PC-9 (cell line): Measurements from ENCODE around the gene FOXK1. TPM values are rescaled to one million over a fixed set of nuclear protein-coding genes. Genes with fewer than 3 reads are reported as not detected.

Experiments used
- BruUV-seq: library from RNA; stranded (reverse); fragments of 400-500 nt; replicated peaks from 2 replicates; lab custom pipeline; 2021; lab: Mats Ljungman, UMichigan
- CTCF ChIA-PET: fragments of 300-600 bp; sonication (Branson Sonifier 250); formaldehyde crosslinking; loops from one replicate; lab custom pipeline; 2022; ENCODE audit warnings: antibody characterized with exemption; lab: Charles Lee
- POLR2A ChIA-PET: fragments of 300-600 bp; sonication (Branson Sonifier 250); formaldehyde crosslinking; loops from one replicate; lab custom pipeline; 2022; ENCODE audit warnings: antibody characterized with exemption; ENCODE audit not compliant: unreplicated experiment; lab: Charles Lee
- DNase-seq, 2 experiments: peaks; one replicate each; pipeline versions ENCODE4 v3.0.0 to v3.0.0-alpha.2; 2015 to 2022; ENCODE audit warnings: mixed read lengths in 1 of 2
- H2AFZ ChIP-seq: fragments of 200-600 bp; sonication (generic); 2 replicates; pipeline ENCODE4 v1.8.1; 2017; ENCODE audit warnings: antibody characterized with exemption
- H3F3A ChIP-seq: fragments of 200-600 bp; sonication (generic); 2 replicates; pipeline ENCODE4 v1.8.1; 2017; ENCODE audit warnings: antibody characterized with exemption, mild to moderate bottlenecking, low read depth; ENCODE audit not compliant: insufficient read depth
- H3K27ac ChIP-seq: fragments of 200-600 bp; sonication (generic); 2 replicates; pipeline ENCODE4 v1.6.1; 2016; ENCODE audit warnings: mixed run types
- H3K27me3 ChIP-seq: fragments of 200-600 bp; sonication (generic); 2 replicates; pipeline ENCODE4 v1.6.1; 2016; ENCODE audit warnings: low read depth, mixed run types; ENCODE audit not compliant: insufficient read depth
- H3K36me3 ChIP-seq: fragments of 200-600 bp; sonication (generic); 2 replicates; pipeline ENCODE4 v1.6.1; 2016; ENCODE audit warnings: low read depth, mixed run types
- H3K4me1 ChIP-seq: fragments of 200-600 bp; sonication (generic); replicated peaks from 2 replicates; pipeline ENCODE4 v1.6.1; 2016; ENCODE audit warnings: mixed run types; ENCODE audit not compliant: insufficient read depth
- H3K4me2 ChIP-seq: fragments of 200-600 bp; sonication (generic); 2 replicates; pipeline ENCODE4 v1.6.1; 2017; ENCODE audit warnings: mixed run types
- H3K4me3 ChIP-seq: fragments of 200-600 bp; sonication (generic); 2 replicates; pipeline ENCODE4 v1.6.1; 2016; ENCODE audit warnings: mixed run types
- H3K79me2 ChIP-seq: fragments of 200-600 bp; sonication (generic); 2 replicates; pipeline ENCODE4 v1.6.1; 2017; ENCODE audit warnings: low read depth, mixed run types
- H3K9me2 ChIP-seq: fragments of 200-600 bp; sonication (generic); 2 replicates; pipeline ENCODE4 v1.8.1; 2017; ENCODE audit warnings: mild to moderate bottlenecking; ENCODE audit not compliant: insufficient read depth
- H3K9me3 ChIP-seq: fragments of 200-600 bp; sonication (generic); 2 replicates; pipeline ENCODE4 v1.8.1; 2016; ENCODE audit warnings: low read depth; ENCODE audit not compliant: insufficient read depth
- H4K20me1 ChIP-seq: fragments of 200-600 bp; sonication (generic); 2 replicates; pipeline ENCODE4 v1.8.1; 2017; ENCODE audit not compliant: insufficient read depth
- CTCF ChIP-seq: fragments of 200-600 bp; sonication (generic); conservative IDR thresholded peaks from 2 replicates; pipeline ENCODE4 v1.6.1; 2017; ENCODE audit warnings: mixed run types, antibody characterized with exemption, mild to moderate bottlenecking, moderate library complexity
- EZH2 ChIP-seq: fragments of 200-600 bp; sonication (generic); IDR thresholded peaks from 2 replicates; pipeline ENCODE4 v1.8.0; 2017; ENCODE audit warnings: antibody characterized with exemption, low read depth
- intact Hi-C: fragments of 100-400 bp; cut with micrococcal nuclease; formaldehyde crosslinking; loops from one replicate; pipeline ENCODE4 v1.10.0; 2022; ENCODE audit not compliant: unreplicated experiment
- total RNA-seq: library from RNA; stranded (reverse); gene quantifications from 2 replicates; pipeline ENCODE4 v1.2.3, GENCODE V29; 2021

The FOXK1 gene
- total RNA-seq, 1 experiment from 2014 or later = 68.1 TPM

GRCh38 chr7:4762121-4763055 lies 80.3 kb downstream of the FOXK1 start:
- no peak overlapping the region for H2AFZ ChIP-seq
- H3K27me3 ChIP-seq = no peaks in the 10 kb centered on the region
- H3K4me2 ChIP-seq = no peak overlapping the region
- no peak overlapping the region for H3K27ac ChIP-seq
- H3K9me3 ChIP-seq = no peaks in the 10 kb centered on the region
- TF ChIP-seq CTCF = no peak
- TF ChIP-seq EZH2 = no peak
- BruUV-seq = no TSS peak
- CTCF ChIA-PET = no interaction called here
- H3K4me3 ChIP-seq = no peak overlapping the region
- H3F3A ChIP-seq = no peaks in the 10 kb centered on the region
- no peak for DNase-seq
- no peaks in the 10 kb centered on the region for H3K4me1 ChIP-seq
- no peaks in the 10 kb centered on the region for H3K9me2 ChIP-seq
- POLR2A ChIA-PET = interaction anchor here (0.6 kb wide), 1 partner anchor 135 kb away, joined by 3 read pairs; no protein-coding TSS in a partner anchor
- H4K20me1 ChIP-seq = peaks cover 8% of the 10 kb centered on the region; the same call in 1 of the 2 replicates
- H3K79me2 ChIP-seq = no peaks in the 10 kb centered on the region
- intact Hi-C loops = no loop called here
- no peaks in the 10 kb centered on the region; the same call in none of the 2 replicates for H3K36me3 ChIP-seq

GRCh38 chr7:4763091-4763793 lies 81.1 kb downstream of the FOXK1 start:
- Histone ChIP-seq H3K27me3 (no peaks in the 10 kb centered on the region), H3K27ac (no peak overlapping the region), H2AFZ (no peak overlapping the region), H3K36me3 (no peaks in the 10 kb centered on the region; the same call in none of the 2 replicates), H3K4me1 (no peaks in the 10 kb centered on the region), H3K9me3 (no peaks in the 10 kb centered on the region), H4K20me1 (peaks cover 8% of the 10 kb centered on the region), H3F3A (no peaks in the 10 kb centered on the region), H3K9me2 (no peaks in the 10 kb centered on the region), H3K4me3 (no peak overlapping the region), H3K79me2 (no peaks in the 10 kb centered on the region), H3K4me2 (no peak overlapping the region)
- TF ChIP-seq CTCF = no peak
- TF ChIP-seq EZH2 = no peak
- BruUV-seq = no TSS peak
- DNase-seq = no peak
- intact Hi-C loops = no loop called here
- ChIA-PET CTCF (no interaction called here), POLR2A (interaction anchor here (0.6 kb wide), 1 partner anchor 67 kb away, joined by 11 read pairs; no protein-coding TSS in a partner anchor)

GRCh38 chr7:4763794-4764185 lies 81.7 kb downstream of the FOXK1 start:
- Histone ChIP-seq H3K4me1 (no peaks in the 10 kb centered on the region), H3K9me3 (no peaks in the 10 kb centered on the region), H3K4me2 (no peak overlapping the region), H2AFZ (no peak overlapping the region), H3K79me2 (no peaks in the 10 kb centered on the region), H3K36me3 (no peaks in the 10 kb centered on the region; the same call in none of the 2 replicates), H3K9me2 (no peaks in the 10 kb centered on the region), H4K20me1 (peaks cover 8% of the 10 kb centered on the region), H3K4me3 (no peak overlapping the region), H3K27me3 (no peaks in the 10 kb centered on the region), H3K27ac (no peak overlapping the region), H3F3A (no peaks in the 10 kb centered on the region)
- BruUV-seq = no TSS peak
- TF ChIP-seq EZH2 (no peak), CTCF (no peak)
- intact Hi-C loops = no loop called here
- ChIA-PET POLR2A (interaction anchor here (0.6 kb wide), 1 partner anchor 68 kb away, joined by 11 read pairs; no protein-coding TSS in a partner anchor), CTCF (interaction anchor here (0.7 kb wide), 1 partner anchor 476 kb away, joined by 3 read pairs; no protein-coding TSS in a partner anchor)
- no peak for DNase-seq
